ENCODE measurements around the gene FAM118A. TPM values are rescaled to one million over a fixed set of nuclear protein-coding genes. Genes with fewer than 3 reads are reported as not detected.
"Not testable (repeated sequence)": the region's sequence is repeated elsewhere in the genome, so short reads cannot be mapped to it uniquely, and the experiment has no call there.

FAM118A gene
- total and polyA plus RNA-seq, 12 donors, result 10.2 to 35.7 (median 16.3) TPM

DNA sequence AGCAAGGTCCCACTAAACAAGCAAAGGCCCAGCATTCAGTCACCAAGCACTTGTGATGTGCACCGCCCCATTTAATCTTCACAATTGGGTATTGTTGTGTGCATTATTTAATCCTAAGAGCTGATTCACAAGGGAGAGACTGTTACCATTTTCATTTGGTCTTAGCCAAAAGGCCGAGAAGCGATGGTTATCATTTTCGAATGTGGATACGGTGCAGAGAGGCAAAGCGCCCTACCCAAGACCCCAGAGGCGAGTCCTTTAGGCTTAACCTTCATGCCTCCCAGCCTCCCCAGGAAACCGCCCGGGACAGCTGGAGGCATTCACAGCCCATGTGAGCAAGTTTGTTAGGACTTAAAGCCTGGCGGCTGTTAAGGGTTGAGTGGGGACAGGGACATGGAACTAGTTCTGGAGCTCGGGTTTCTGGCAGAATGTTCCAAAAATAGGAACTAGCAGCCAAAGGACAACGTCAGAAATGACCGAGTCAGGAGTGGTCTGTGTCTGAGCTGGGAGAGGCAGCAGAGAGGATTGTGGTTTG lies 38.0 kb upstream of the FAM118A start:
- DNase-seq (peak; percentile 63), ATAC-seq (peak; percentile 71 to 83 (median 78))
- TF ChIP-seq, protein P1, sequence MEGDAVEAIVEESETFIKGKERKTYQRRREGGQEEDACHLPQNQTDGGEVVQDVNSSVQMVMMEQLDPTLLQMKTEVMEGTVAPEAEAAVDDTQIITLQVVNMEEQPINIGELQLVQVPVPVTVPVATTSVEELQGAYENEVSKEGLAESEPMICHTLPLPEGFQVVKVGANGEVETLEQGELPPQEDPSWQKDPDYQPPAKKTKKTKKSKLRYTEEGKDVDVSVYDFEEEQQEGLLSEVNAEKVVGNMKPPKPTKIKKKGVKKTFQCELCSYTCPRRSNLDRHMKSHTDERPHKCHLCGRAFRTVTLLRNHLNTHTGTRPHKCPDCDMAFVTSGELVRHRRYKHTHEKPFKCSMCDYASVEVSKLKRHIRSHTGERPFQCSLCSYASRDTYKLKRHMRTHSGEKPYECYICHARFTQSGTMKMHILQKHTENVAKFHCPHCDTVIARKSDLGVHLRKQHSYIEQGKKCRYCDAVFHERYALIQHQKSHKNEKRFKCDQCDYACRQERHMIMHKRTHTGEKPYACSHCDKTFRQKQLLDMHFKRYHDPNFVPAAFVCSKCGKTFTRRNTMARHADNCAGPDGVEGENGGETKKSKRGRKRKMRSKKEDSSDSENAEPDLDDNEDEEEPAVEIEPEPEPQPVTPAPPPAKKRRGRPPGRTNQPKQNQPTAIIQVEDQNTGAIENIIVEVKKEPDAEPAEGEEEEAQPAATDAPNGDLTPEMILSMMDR (IDR thresholded peaks at IDR 0.05), result no peak
- no peak overlapping the region for H3K4me3 ChIP-seq
- no peaks in the 10 kb centered on the region for H3K9me3 ChIP-seq
- WGBS, 2 donors, result 27 to 30% methylated on average over 13 of the region's 13 CpGs
- peak overlapping the region; percentile 19 to 86 (median 80) for H3K27ac ChIP-seq
- no peaks in the 10 kb centered on the region for H3K36me3 ChIP-seq
- H3K4me1 ChIP-seq, result peaks cover 7 to 50% (median 31%) of the 10 kb centered on the region in 9 donors
- peaks cover 0 to 12% (median 0%) of the 10 kb centered on the region in 7 donors for H3K27me3 ChIP-seq
- intact Hi-C loops (cut with DNase I), result loop anchor here in 9 of 10 donors (2.0 to 10.0 kb wide), 8 partner anchors 36 to 281 kb away; partner anchors contain the start of gene FAM118A (in 4 of the 9)

DNA sequence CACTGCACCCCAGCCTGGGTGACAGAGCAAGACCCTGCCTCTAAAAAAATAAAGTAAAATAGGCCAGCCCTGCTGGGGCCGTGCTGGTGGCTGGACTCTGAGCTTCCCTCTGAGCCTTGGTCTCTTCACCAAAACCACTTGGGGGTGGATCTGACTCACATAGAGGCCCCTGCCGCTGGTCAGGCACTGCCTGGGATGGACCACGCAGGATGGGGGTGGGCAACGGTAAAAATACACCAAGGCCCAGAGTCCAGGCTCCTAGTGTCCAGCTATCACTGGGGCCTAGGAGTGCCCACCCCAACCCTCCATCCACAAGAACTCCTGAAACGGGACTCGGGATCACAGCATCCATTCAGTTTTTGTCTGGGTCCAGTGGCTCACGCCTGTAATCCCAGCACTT lies 37.2 kb upstream of the FAM118A start:
- WGBS, 2 donors, result 84 to 85% methylated on average over 7 of the region's 7 CpGs
- H3K4me3 ChIP-seq, result no peak overlapping the region
- no peaks in the 10 kb centered on the region for H3K9me3 ChIP-seq
- H3K4me1 ChIP-seq, result peaks cover 7 to 50% (median 31%) of the 10 kb centered on the region in 9 donors
- no peaks in the 10 kb centered on the region for H3K36me3 ChIP-seq
- intact Hi-C loops (cut with DNase I), result loop anchor here in 7 of 10 donors (2.0 to 10.0 kb wide), 6 partner anchors 35 to 280 kb away; partner anchors contain the start of gene FAM118A (in 4 of the 7)
- DNase-seq (no peak), ATAC-seq (no peak)
- H3K27ac ChIP-seq, result peak overlapping the region; percentile 19 to 86 (median 80)
- TF ChIP-seq, protein P1 (IDR thresholded peaks at IDR 0.05), result no peak
- peaks cover 0 to 7% (median 0%) of the 10 kb centered on the region in 7 donors for H3K27me3 ChIP-seq

DNA sequence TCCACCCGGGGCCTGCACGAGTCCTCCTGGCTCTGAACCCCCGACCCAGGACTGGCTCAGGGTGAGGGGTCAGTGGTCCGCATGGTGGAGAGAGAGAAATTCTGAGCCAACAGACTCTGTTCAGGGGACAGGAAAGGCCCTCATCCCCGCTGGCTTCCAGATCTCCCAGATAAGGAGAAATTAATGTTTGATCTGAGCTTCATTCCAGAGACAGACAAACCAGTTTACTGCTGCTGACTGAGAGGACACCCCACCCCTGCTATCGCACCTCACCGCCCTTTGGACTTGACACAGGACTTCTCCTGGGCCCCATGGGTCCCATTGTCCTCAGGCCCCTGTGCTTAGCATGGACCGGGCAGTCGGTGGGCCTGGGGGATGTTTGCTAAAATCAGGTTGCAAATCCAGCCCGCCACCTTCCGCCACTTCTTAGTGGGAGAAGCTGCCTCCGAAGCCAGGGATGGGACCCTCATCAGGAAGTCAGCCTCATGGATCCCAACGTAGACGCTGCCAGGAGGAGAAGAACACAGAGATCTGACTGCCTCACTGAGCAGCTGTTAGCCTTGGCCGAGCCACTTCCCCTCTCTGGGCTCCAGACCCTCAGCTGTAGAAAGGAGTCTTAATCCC lies 36.2 kb upstream of the FAM118A start:
- ATAC-seq (no peak), DNase-seq (no peak)
- Histone ChIP-seq H3K4me3 (no peak overlapping the region), H3K9me3 (no peaks in the 10 kb centered on the region), H3K36me3 (no peaks in the 10 kb centered on the region), H3K27ac (peak overlapping the region in 1 of 10 donors; percentile 30), H3K27me3 (no peaks in the 10 kb centered on the region), H3K4me1 (peaks cover 7 to 45% (median 31%) of the 10 kb centered on the region in 9 donors)
- TF ChIP-seq, protein P1 (IDR thresholded peaks at IDR 0.05), result no peak
- intact Hi-C loops (cut with DNase I), result loop anchor here in 7 of 10 donors (2.0 to 10.0 kb wide), 6 partner anchors 34 to 279 kb away; partner anchors contain the start of gene FAM118A (in 4 of the 7)
- 78 to 85% methylated on average over 15 of the region's 15 CpGs for WGBS, 2 donors

DNA sequence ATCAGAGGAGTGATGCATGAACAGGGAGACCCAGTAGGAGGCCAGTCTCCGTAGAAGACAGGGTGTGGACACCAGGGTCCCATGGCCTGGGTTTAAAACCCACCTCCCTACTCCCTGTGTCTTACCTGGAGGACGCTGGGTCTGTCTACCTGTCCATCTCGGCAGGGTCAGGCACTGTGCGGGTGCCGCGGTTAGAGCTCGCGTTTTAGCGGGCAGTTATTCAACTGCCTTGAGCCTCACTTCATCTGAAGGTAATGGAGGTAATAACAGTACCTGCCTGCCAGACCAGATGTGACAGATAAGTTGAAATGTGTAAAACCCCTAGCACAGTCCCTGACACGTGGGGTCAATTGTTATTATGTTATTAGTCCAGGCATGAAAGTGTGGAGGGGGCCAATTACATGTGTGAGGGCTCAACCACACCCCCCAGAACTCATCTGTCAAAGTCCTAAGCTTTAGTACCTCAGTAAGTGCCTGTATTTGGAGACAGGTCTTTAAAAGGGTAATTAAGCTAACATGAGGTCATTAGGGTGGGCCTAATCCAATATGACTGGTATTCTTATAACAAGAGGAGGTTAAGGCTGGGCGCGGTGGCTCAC lies 33.1 kb upstream of the FAM118A start:
- Histone ChIP-seq H3K4me1 (peaks cover 4 to 41% (median 29%) of the 10 kb centered on the region in 9 donors), H3K4me3 (no peak overlapping the region), H3K9me3 (no peaks in the 10 kb centered on the region), H3K36me3 (no peaks in the 10 kb centered on the region), H3K27me3 (no peaks in the 10 kb centered on the region), H3K27ac (no peak overlapping the region)
- DNase-seq (no peak), ATAC-seq (no peak)
- TF ChIP-seq, protein P1 (IDR thresholded peaks at IDR 0.05), result no peak
- intact Hi-C loops (cut with DNase I), result loop anchor here in 2 of 10 donors (10.0 kb wide), 2 partner anchors 48 to 58 kb away; no protein-coding TSS in a partner anchor
- WGBS, 2 donors, result 91 to 94% methylated on average over 12 of the region's 12 CpGs

DNA sequence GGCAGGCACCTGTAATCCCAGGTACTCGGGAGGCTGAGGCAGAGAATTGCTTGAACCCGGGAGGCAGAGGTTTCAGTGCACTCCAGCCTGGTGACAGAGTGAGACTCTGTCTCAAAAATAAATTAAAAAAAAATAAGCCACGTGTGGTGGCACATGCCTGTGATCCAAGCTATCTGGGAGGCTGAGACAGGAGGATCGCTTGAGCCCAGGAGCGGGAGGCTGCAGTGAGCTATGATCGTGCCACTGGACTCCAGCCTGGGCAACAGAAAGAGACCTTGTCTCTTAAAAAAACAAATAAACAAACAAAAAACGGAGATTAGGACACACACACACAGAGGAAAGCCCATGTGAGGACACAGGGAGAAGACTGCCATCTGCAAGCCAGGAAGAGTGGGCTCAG lies 32.0 kb upstream of the FAM118A start:
- not testable (repeated sequence) for ATAC-seq, H3K4me3 ChIP-seq, DNase-seq, H3K27me3 ChIP-seq, H3K9me3 ChIP-seq, H3K36me3 ChIP-seq, H3K27ac ChIP-seq
- intact Hi-C loops (cut with DNase I), result loop anchor here in 2 of 10 donors (10.0 kb wide), 2 partner anchors 47 to 57 kb away; no protein-coding TSS in a partner anchor
- WGBS, 2 donors, result 86 to 89% methylated on average over 7 of the region's 7 CpGs
- peaks cover 0 to 30% (median 18%) of the 10 kb centered on the region in 9 donors for H3K4me1 ChIP-seq

Measured in heart right ventricle (tissue), 16 donors.